SU-DHL-6 (cell line): ENCODE data around the gene CSNK1G2.

Experiments
- H2AFZ ChIP-seq: fragments of 200-600 bp; sonication (generic); 2 replicates; pipeline ENCODE4 v1.6.1; 2014; ENCODE audit warnings: low read depth, mild to moderate bottlenecking, moderate library complexity, mixed read lengths, antibody characterized with exemption, low read length; ENCODE audit not compliant: severe bottlenecking
- H3F3A ChIP-seq: fragments of 200-600 bp; shearing (Covaris generic); 2 replicates; pipeline ENCODE4 v1.6.0; 2016; ENCODE audit warnings: antibody characterized with exemption, mild to moderate bottlenecking; ENCODE audit not compliant: insufficient read depth
- H3K27ac ChIP-seq: fragments of 200-600 bp; sonication (generic); 2 replicates; pipeline ENCODE4 v1.5.1; 2016; ENCODE audit warnings: low read depth, mild to moderate bottlenecking, low read length, moderate library complexity, mixed read lengths
- H3K27me3 ChIP-seq: fragments of 200-600 bp; sonication (generic), shearing (Covaris generic); 2 replicates; pipeline ENCODE4 v1.6.0; 2014; ENCODE audit warnings: mild to moderate bottlenecking, low read length
- H3K36me3 ChIP-seq: fragments of 200-600 bp; sonication (generic); 2 replicates; pipeline ENCODE4 v1.6.1; 2014; ENCODE audit warnings: mild to moderate bottlenecking, low read length, mixed read lengths
- H3K4me2 ChIP-seq: fragments of 300-600, 200-600 bp; shearing (Covaris generic), sonication (generic); 2 replicates; pipeline ENCODE4 v1.6.0; 2014; ENCODE audit warnings: low read length, low read depth, mild to moderate bottlenecking; ENCODE audit not compliant: poor library complexity, severe bottlenecking
- H3K4me3 ChIP-seq: fragments of 200-600 bp; sonication (generic); 2 replicates; pipeline ENCODE4 v1.5.1; 2014; ENCODE audit warnings: antibody characterized with exemption, low read length, mild to moderate bottlenecking, mixed read lengths; ENCODE audit not compliant: insufficient read depth, poor library complexity, severe bottlenecking
- H3K79me2 ChIP-seq: fragments of 200-600 bp; sonication (generic); 2 replicates; pipeline ENCODE4 v1.6.1; 2014; ENCODE audit warnings: mild to moderate bottlenecking, low read length, moderate library complexity; ENCODE audit not compliant: insufficient read depth
- H3K9ac ChIP-seq: fragments of 200-600 bp; sonication (generic); 2 replicates; pipeline ENCODE4 v1.7.0; 2014; ENCODE audit warnings: mild to moderate bottlenecking, low read length
- H3K9me2 ChIP-seq: fragments of 200-600 bp; sonication (generic); replicated peaks from 2 replicates; pipeline ENCODE4 v1.6.1; 2014; ENCODE audit warnings: low read length; ENCODE audit not compliant: insufficient read depth
- H3K9me3 ChIP-seq: fragments of 200-600 bp; sonication (generic); 2 replicates; pipeline ENCODE4 v1.6.1; 2014; ENCODE audit warnings: low read length, mixed read lengths; ENCODE audit not compliant: insufficient read depth
- H4K20me1 ChIP-seq: fragments of 200-600 bp; sonication (generic); 2 replicates; pipeline ENCODE4 v1.6.1; 2014; ENCODE audit warnings: low read depth, mild to moderate bottlenecking, antibody characterized with exemption, low read length, moderate library complexity, mixed read lengths
- CTCF ChIP-seq: fragments of 200-600 bp; sonication (generic); IDR thresholded peaks from one replicate; pipeline ENCODE4 v1.5.1; 2017; ENCODE audit warnings: antibody characterized with exemption, mild to moderate bottlenecking, low read length, moderate library complexity; ENCODE audit not compliant: insufficient read depth, poor library complexity, severe bottlenecking
- EZH2phosphoT487 ChIP-seq: fragments of 200-600 bp; sonication (generic), shearing (Covaris generic); conservative IDR thresholded peaks from 2 replicates; pipeline ENCODE4 v1.6.1; 2018; ENCODE audit warnings: mild to moderate bottlenecking, antibody characterized with exemption, low read length, moderate library complexity, mixed read lengths

Gene CSNK1G2

GRCh38 chr19:2014731-2015607 lies 74.0 kb downstream of the CSNK1G2 start:
- Histone ChIP-seq H2AFZ (peak overlapping the region; percentile 26), H3K9ac (peak overlapping the region; percentile 61), H3K9me3 (no peaks in the 10 kb centered on the region), H3K9me2 (no peaks in the 10 kb centered on the region), H3K36me3 (no peaks in the 10 kb centered on the region), H3F3A (peaks cover 12% of the 10 kb centered on the region; the same call in 1 of the 2 replicates), H3K79me2 (0 out of 2 replicates have a peak, but pooled peaks cover 5% of the 10 kb centered on the region), H3K4me3 (peak overlapping the region; percentile 55), H3K4me2 (peak overlapping the region; percentile 78), H3K27ac (peak overlapping the region; percentile 50), H3K27me3 (no peaks in the 10 kb centered on the region), H4K20me1 (no peaks in the 10 kb centered on the region)
- no peak for TF ChIP-seq EZH2phosphoT487
- TF ChIP-seq CTCF: no peak

- Histone ChIP-seq H3K36me3 (no peaks in the 10 kb centered on the region), H3K9ac (peak within 1 kb of the TSS; percentile 61), H3K9me2 (no peaks in the 10 kb centered on the region), H3K9me3 (no peaks in the 10 kb centered on the region), H3K79me2 (0 out of 2 replicates have a peak, but pooled peaks cover 5% of the 10 kb centered on the region), H3F3A (peaks cover 12% of the 10 kb centered on the region; the same call in 1 of the 2 replicates), H2AFZ (peak within 1 kb of the TSS; percentile 26), H4K20me1 (no peaks in the 10 kb centered on the region), H3K4me3 (peak within 1 kb of the TSS; percentile 55), H3K27ac (peak within 1 kb of the TSS; percentile 50), H3K27me3 (no peaks in the 10 kb centered on the region), H3K4me2 (peak within 1 kb of the TSS; percentile 78)
- no peak for TF ChIP-seq CTCF
- TF ChIP-seq EZH2phosphoT487: no peak
Measured at GRCh38 chr19:2015608-2015950, 74.6 kb downstream of the CSNK1G2 start, which contains the start of gene BTBD2. Gene BTBD2, minus strand, starts transcription at chr19:2015714. Its CDS starts 11 bp downstream, at chr19:2015703.

GRCh38 chr19:2016041-2016807 lies 75.3 kb downstream of the CSNK1G2 start:
- peak overlapping the region; percentile 23 for H3K4me3 ChIP-seq
- H2AFZ ChIP-seq: no peak overlapping the region
- H3F3A ChIP-seq: peaks cover 12% of the 10 kb centered on the region; the same call in 1 of the 2 replicates
- 0 out of 2 replicates have a peak, but pooled peaks cover 5% of the 10 kb centered on the region for H3K79me2 ChIP-seq
- TF ChIP-seq CTCF: no peak
- TF ChIP-seq EZH2phosphoT487: no peak
- no peaks in the 10 kb centered on the region for H4K20me1 ChIP-seq
- no peaks in the 10 kb centered on the region for H3K36me3 ChIP-seq
- H3K4me2 ChIP-seq: peak overlapping the region; percentile 42
- no peaks in the 10 kb centered on the region for H3K9me3 ChIP-seq
- no peaks in the 10 kb centered on the region for H3K27me3 ChIP-seq
- peak overlapping the region; percentile 27; the same call in 1 of the 2 replicates for H3K9ac ChIP-seq
- no peak overlapping the region for H3K27ac ChIP-seq
- H3K9me2 ChIP-seq: no peaks in the 10 kb centered on the region
